NCI-H345 treated with DMSO at 0.1 percent for 48 hours (cell line): ENCODE results near the gene FBXO27.
"Not testable (repeated sequence)": the region's sequence is repeated elsewhere in the genome, so short reads cannot be mapped to it uniquely, and the experiment has no call there.

Source experiments
- DNase-seq: peaks from one replicate; lab custom pipeline; 2025; ENCODE audit not compliant: unreplicated experiment; lab: John Stamatoyannopoulos, UW

The FBXO27 gene

GRCh38 chr19:39032063-39032918 lies at the start of gene FBXO27:
Gene FBXO27 (minus strand): TSS chr19:39032549. CDS start chr19:39032227, 322 bp downstream.
- peak; percentile 95 for DNase-seq

GRCh38 chr19:39080431-39080830 lies 48.1 kb upstream of the FBXO27 start:
- DNase-seq: peak; percentile 28

GRCh38 chr19:39078436-39079200 lies 46.3 kb upstream of the FBXO27 start:
- no peak for DNase-seq

- no peak for DNase-seq
These were observed 45.0 kb upstream of the FBXO27 start for GRCh38 chr19:39077323-39077722.

- no peak for DNase-seq
These were observed 42.6 kb upstream of the FBXO27 start for GRCh38 chr19:39074942-39075341.

- DNase-seq: no peak
These were observed 41.9 kb upstream of the FBXO27 start for GRCh38 chr19:39074205-39074692.

- no peak for DNase-seq
These were observed 38.5 kb upstream of the FBXO27 start for GRCh38 chr19:39070888-39071287.

- not testable (repeated sequence) for DNase-seq
These were observed 35.9 kb upstream of the FBXO27 start for GRCh38 chr19:39068259-39068658.

- DNase-seq: no peak
These were observed 34.8 kb upstream of the FBXO27 start for GRCh38 chr19:39067104-39067503.

GRCh38 chr19:39065928-39066327 lies 33.6 kb upstream of the FBXO27 start:
- no peak for DNase-seq

- no peak for DNase-seq
These were observed 32.1 kb upstream of the FBXO27 start for GRCh38 chr19:39064405-39064804.

- no peak for DNase-seq
These were observed 27.8 kb upstream of the FBXO27 start for GRCh38 chr19:39060171-39060570.

- no peak for DNase-seq
These were observed 27.0 kb upstream of the FBXO27 start for GRCh38 chr19:39059302-39059701.

- DNase-seq: no peak
These were observed 25.3 kb upstream of the FBXO27 start for GRCh38 chr19:39057615-39058014.

GRCh38 chr19:39054091-39054470 lies 21.7 kb upstream of the FBXO27 start:
- no peak for DNase-seq

- no peak for DNase-seq
These were observed 21.1 kb upstream of the FBXO27 start for GRCh38 chr19:39053276-39054090.

- DNase-seq: no peak
These were observed 20.5 kb upstream of the FBXO27 start for GRCh38 chr19:39052846-39053245.

- DNase-seq: peak; percentile 23
These were observed 19.9 kb upstream of the FBXO27 start for GRCh38 chr19:39052243-39052746.

- no peak for DNase-seq
These were observed 14.7 kb upstream of the FBXO27 start for GRCh38 chr19:39047073-39047472.

GRCh38 chr19:39046037-39046821 lies 13.9 kb upstream of the FBXO27 start:
- DNase-seq: no peak
